Peyer's patch (tissue), 4 donors: Measurements from ENCODE around the gene EGLN2.
"Not testable (repeated sequence)": the region's sequence is repeated elsewhere in the genome, so short reads cannot be mapped to it uniquely, and the experiment has no call there.

ENCODE experiments used
- POLR2A ChIP-seq, 2 donors: fragments of 450-650 bp; IDR thresholded peaks; one replicate each; pipeline ENCODE4 v1.5.1; 2017; ENCODE audit warnings: antibody characterized with exemption in 2 of 2, mild to moderate bottlenecking in 2 of 2, moderate library complexity in 2 of 2
- TF ChIP-seq, protein P1 (sequence below), 6 experiments: fragments of 450-650 bp in 4 of 6; fragments of 200-600 bp in 2 of 6; sonication (generic) in 1 of 6; IDR thresholded peaks; one replicate each; pipeline ENCODE4 v1.5.1; 2017 to 2019; ENCODE audit warnings: antibody characterized with exemption in 6 of 6, mild to moderate bottlenecking in 3 of 6, moderate library complexity in 1 of 6

- TF ChIP-seq, protein P1, sequence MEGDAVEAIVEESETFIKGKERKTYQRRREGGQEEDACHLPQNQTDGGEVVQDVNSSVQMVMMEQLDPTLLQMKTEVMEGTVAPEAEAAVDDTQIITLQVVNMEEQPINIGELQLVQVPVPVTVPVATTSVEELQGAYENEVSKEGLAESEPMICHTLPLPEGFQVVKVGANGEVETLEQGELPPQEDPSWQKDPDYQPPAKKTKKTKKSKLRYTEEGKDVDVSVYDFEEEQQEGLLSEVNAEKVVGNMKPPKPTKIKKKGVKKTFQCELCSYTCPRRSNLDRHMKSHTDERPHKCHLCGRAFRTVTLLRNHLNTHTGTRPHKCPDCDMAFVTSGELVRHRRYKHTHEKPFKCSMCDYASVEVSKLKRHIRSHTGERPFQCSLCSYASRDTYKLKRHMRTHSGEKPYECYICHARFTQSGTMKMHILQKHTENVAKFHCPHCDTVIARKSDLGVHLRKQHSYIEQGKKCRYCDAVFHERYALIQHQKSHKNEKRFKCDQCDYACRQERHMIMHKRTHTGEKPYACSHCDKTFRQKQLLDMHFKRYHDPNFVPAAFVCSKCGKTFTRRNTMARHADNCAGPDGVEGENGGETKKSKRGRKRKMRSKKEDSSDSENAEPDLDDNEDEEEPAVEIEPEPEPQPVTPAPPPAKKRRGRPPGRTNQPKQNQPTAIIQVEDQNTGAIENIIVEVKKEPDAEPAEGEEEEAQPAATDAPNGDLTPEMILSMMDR (IDR thresholded peaks at IDR 0.05) = not testable (repeated sequence)
- TF ChIP-seq POLR2A (IDR thresholded peaks at IDR 0.05) = not testable (repeated sequence)
Measured at GRCh38 chr19:40824916-40825315, 25.9 kb downstream of the EGLN2 start.
